KMS-11 (cell line): ENCODE results near the gene KLHL26.

Experiments
- H2AFZ ChIP-seq: fragments of 200-600 bp; sonication (generic); 2 replicates; pipeline ENCODE4 v1.6.1; 2016; ENCODE audit warnings: antibody characterized with exemption, mixed run types, low read depth
- H3K27ac ChIP-seq: fragments of 200-600 bp; sonication (generic); 2 replicates; pipeline ENCODE4 v1.6.1; 2016; ENCODE audit warnings: mild to moderate bottlenecking, mixed run types
- H3K27me3 ChIP-seq: fragments of 200-600 bp; sonication (generic); 2 replicates; pipeline ENCODE4 v1.6.1; 2017; ENCODE audit warnings: mild to moderate bottlenecking, low read depth, mixed run types, moderate library complexity; ENCODE audit not compliant: insufficient read depth
- H3K36me3 ChIP-seq: fragments of 200-600 bp; sonication (generic); 2 replicates; pipeline ENCODE4 v1.6.1; 2017; ENCODE audit warnings: mild to moderate bottlenecking, mixed run types; ENCODE audit not compliant: insufficient read depth
- H3K4me1 ChIP-seq: fragments of 200-600 bp; sonication (generic); 2 replicates; pipeline ENCODE4 v1.6.1; 2016; ENCODE audit warnings: mild to moderate bottlenecking, low read depth, mixed run types; ENCODE audit not compliant: poor library complexity, severe bottlenecking
- H3K4me2 ChIP-seq: fragments of 200-600 bp; sonication (generic); 2 replicates; pipeline ENCODE4 v1.7.0; 2016; ENCODE audit warnings: mild to moderate bottlenecking, mixed run types
- H3K4me3 ChIP-seq: fragments of 200-600 bp; sonication (generic); IDR thresholded peaks from 2 replicates; pipeline ENCODE4 v1.6.1; 2017; ENCODE audit warnings: low read depth, low read length, mixed read lengths; ENCODE audit not compliant: insufficient read depth
- H3K79me2 ChIP-seq: fragments of 200-600 bp; sonication (generic); 2 replicates; pipeline ENCODE4 v1.6.1; 2016; ENCODE audit warnings: low read depth, mixed run types; ENCODE audit not compliant: insufficient read depth
- H3K9ac ChIP-seq: fragments of 200-600 bp; sonication (generic); 2 replicates; pipeline ENCODE4 v1.6.1; 2016; ENCODE audit warnings: mild to moderate bottlenecking, mixed run types
- H4K20me1 ChIP-seq: fragments of 200-600 bp; sonication (generic); 2 replicates; pipeline ENCODE4 v1.6.1; 2016; ENCODE audit warnings: mild to moderate bottlenecking, mixed run types; ENCODE audit not compliant: insufficient read depth
- TF ChIP-seq, protein P1 (sequence below): fragments of 200-600 bp; sonication (generic); conservative IDR thresholded peaks from 2 replicates; pipeline ENCODE4 v1.6.1; 2017; ENCODE audit warnings: low read depth, mild to moderate bottlenecking, antibody characterized with exemption, low read length, moderate library complexity, mixed read lengths

The KLHL26 gene

DNA sequence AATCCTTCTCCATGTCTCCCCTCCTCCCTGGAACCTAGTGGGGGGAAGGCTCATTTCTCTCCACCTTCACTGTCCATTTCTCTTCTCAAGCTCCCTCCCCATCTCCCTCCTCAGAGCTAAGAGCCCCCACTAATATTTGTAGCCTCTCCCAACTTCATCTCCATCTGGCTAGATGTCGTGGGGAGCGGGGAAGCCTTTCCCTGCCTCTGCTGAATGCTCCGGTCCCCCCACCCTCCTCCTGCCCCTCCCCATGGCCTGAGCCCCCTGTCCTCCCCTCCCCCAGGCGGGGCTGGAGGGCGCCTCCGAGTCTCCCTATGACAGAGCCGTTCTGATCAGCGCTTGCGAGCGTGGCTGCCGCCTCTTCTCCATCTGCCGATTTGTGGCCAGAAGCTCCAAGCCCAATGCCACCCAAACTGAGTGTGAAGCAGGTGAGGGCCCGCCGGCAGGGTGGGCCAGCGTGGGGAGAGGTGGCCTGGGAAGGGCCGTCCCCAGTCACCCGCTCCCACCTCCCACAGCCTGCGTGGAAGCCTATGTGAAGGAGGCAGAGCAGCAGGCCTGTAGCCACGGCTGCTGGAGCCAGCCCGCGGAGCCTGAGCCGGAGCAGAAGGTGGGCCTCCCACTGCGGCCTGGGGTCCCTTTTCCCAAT is 23.1 kb upstream of the KLHL26 start:
- H4K20me1 ChIP-seq: no peaks in the 10 kb centered on the region
- H3K9ac ChIP-seq: no peak overlapping the region
- H3K27ac ChIP-seq: no peak overlapping the region
- H3K79me2 ChIP-seq: no peaks in the 10 kb centered on the region
- TF ChIP-seq, protein P1, sequence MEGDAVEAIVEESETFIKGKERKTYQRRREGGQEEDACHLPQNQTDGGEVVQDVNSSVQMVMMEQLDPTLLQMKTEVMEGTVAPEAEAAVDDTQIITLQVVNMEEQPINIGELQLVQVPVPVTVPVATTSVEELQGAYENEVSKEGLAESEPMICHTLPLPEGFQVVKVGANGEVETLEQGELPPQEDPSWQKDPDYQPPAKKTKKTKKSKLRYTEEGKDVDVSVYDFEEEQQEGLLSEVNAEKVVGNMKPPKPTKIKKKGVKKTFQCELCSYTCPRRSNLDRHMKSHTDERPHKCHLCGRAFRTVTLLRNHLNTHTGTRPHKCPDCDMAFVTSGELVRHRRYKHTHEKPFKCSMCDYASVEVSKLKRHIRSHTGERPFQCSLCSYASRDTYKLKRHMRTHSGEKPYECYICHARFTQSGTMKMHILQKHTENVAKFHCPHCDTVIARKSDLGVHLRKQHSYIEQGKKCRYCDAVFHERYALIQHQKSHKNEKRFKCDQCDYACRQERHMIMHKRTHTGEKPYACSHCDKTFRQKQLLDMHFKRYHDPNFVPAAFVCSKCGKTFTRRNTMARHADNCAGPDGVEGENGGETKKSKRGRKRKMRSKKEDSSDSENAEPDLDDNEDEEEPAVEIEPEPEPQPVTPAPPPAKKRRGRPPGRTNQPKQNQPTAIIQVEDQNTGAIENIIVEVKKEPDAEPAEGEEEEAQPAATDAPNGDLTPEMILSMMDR: no peak
- H3K4me2 ChIP-seq: no peak overlapping the region
- H3K36me3 ChIP-seq: no peaks in the 10 kb centered on the region
- no peaks in the 10 kb centered on the region for H3K4me1 ChIP-seq
- H3K4me3 ChIP-seq: no peak overlapping the region
- peaks cover 85% of the 10 kb centered on the region for H3K27me3 ChIP-seq
- no peak overlapping the region for H2AFZ ChIP-seq

DNA sequence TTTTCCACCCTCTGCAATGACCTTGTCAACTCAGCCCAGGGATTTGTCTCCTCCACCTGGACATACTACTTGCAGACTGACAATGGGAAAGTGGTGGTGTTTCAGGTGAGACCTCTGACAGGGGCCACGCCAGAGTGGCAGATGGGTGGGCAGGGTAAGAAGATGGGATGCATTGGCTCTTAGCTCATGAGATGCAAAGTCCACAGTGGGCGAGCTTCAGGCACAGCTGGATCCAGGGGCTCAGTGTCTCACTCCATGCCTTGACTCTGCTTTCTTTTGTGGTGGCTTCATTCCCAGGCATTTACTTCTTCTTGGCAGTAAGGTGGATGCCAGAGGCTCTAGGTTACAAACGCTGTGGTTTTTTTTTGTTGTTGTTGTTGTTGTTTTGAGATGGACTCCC is 20.8 kb upstream of the KLHL26 start:
- Histone ChIP-seq H4K20me1 (no peaks in the 10 kb centered on the region), H3K27ac (no peak overlapping the region), H3K4me3 (no peak overlapping the region), H3K79me2 (no peaks in the 10 kb centered on the region), H3K9ac (no peak overlapping the region), H2AFZ (no peak overlapping the region), H3K27me3 (peaks cover 66% of the 10 kb centered on the region), H3K4me2 (no peak overlapping the region), H3K4me1 (no peaks in the 10 kb centered on the region), H3K36me3 (no peaks in the 10 kb centered on the region)
- TF ChIP-seq, protein P1: no peak

GRCh38 chr19:18617562-18617961 is 19.3 kb upstream of the KLHL26 start:
- TF ChIP-seq, protein P1: no peak
- Histone ChIP-seq H4K20me1 (no peaks in the 10 kb centered on the region), H3K36me3 (no peaks in the 10 kb centered on the region), H3K27me3 (peaks cover 52% of the 10 kb centered on the region), H3K79me2 (no peaks in the 10 kb centered on the region), H3K27ac (no peak overlapping the region), H3K4me2 (no peak overlapping the region), H3K4me3 (no peak overlapping the region), H3K9ac (no peak overlapping the region), H2AFZ (no peak overlapping the region), H3K4me1 (no peaks in the 10 kb centered on the region)

DNA sequence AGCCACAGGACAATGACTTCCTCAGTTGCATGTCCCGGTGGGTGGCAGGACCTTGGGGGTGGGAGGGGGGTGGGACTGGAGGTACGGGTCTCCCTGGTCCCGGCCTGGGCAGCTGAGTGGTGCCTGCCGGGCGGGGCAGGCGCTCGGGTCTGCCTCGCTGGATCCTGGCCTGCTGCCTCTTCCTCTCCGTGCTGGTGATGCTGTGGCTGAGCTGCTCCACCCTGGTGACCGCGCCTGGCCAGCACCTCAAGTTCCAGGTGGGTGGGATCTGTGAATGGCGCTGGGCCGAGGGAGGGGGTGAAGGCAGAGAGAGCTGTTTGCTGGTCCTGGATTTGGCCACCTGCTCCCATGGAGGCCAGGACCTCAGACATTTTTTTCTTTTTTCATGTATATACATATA is 18.6 kb upstream of the KLHL26 start:
- Histone ChIP-seq H2AFZ (no peak overlapping the region), H3K4me2 (no peak overlapping the region), H3K9ac (no peak overlapping the region), H3K27ac (no peak overlapping the region), H3K4me3 (no peak overlapping the region), H3K36me3 (no peaks in the 10 kb centered on the region), H3K79me2 (no peaks in the 10 kb centered on the region), H4K20me1 (no peaks in the 10 kb centered on the region), H3K27me3 (peaks cover 45% of the 10 kb centered on the region), H3K4me1 (no peaks in the 10 kb centered on the region)
- TF ChIP-seq, protein P1: no peak
